Measurements from ENCODE around the gene TANGO6. TPM values are rescaled to one million over a fixed set of nuclear protein-coding genes. Genes with fewer than 3 reads are reported as not detected.

TANGO6 gene
- total RNA-seq, 2 donors from 2014 or later: 9.6 to 22.7 TPM

DNA sequence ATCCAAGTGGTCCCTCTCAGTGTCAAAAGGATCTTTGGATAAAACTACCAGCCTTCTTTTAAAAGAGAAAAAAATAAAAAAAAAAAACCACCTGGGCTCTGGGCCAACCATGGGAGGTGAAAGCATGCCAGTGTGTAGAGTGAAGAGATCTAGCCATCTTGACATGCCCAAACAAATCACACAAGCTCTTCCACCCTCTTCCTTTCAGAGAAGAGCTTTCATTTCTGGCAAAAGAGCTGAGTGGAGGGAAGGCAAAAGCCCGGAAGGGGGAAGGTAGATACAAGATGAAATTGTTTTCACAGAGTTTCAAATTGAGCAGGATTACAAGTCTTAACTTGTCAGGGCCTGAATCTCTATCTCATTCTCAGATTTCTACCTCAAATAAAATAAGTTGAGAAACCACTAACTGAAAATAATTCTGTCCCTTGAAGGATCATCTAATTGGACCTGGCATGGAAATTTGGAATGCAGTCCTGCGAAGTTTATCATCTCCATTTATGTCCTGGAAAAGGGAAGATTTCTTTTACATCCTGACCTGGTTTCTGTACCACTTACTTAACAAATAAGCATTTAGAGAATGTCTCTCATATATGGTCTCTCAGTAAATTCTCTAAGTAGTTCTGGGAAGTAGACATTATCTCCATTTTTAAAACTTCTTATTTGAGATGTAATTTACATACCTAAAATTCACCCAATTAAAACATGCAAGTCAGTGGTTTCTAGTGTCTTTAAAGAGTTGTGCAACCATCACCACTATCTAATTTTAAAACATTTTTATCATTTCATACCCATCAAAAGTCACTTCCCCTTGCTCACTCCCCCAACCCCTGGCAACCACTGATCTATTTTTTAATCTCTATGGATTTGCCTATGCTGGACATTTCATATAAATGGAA, 93.7 kb downstream of the TANGO6 start:
- ATAC-seq: no peak
- Histone ChIP-seq H3K4me3 (no peak overlapping the region), H3K36me3 (replicated peaks in 1 of 2; ENCODE audit: insufficient read depth in 1 of 2, low read depth in 2 of 2) (no peaks in the 10 kb centered on the region), H3K9me3 (no peaks in the 10 kb centered on the region), H3K4me1 (peaks cover 5% of the 10 kb centered on the region), H3K27me3 (no peaks in the 10 kb centered on the region), H3K27ac (no peak overlapping the region)
- no peak for DNase-seq
- 68 to 70% methylated on average over 2 of the region's 2 CpGs for WGBS, 2 donors
- intact Hi-C loops (cut with DNase I): no loop called here
- TF ChIP-seq CTCF (IDR thresholded peaks at IDR 0.05): no peak
- TF ChIP-seq POLR2A (IDR thresholded peaks at IDR 0.05): no peak

DNA sequence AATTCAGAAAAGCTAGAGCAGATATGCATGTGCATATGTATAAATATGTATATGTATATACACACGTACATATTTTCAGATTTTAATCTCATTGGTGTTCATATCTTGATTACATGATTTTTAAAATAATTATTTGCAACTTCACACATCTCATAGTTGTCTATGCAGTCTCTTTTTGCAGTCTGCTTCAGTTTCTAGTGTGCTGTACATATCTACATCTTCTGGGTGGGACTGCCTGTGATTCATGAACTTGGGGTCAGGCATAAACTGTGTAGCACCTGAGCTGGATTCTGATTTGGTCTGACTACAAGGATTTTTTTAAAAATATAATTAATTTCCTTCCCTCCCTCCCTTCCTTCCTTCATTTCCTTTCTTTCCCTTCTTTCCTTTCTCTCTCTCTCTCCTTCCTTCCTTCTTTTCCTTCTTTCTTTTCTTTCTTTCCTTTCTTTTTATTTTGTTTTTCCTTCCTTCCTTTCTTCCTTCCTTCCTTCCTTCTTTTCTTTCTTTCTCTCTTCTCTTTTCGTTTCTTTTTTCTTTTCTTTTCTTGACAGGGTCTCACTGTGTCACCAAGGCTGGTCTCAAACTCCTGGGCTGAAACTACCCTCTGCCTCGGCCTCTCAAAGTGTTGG, 96.5 kb downstream of the TANGO6 start:
- no peaks in the 10 kb centered on the region for H3K36me3 ChIP-seq (replicated peaks in 1 of 2; ENCODE audit: insufficient read depth in 1 of 2, low read depth in 2 of 2)
- no peak overlapping the region for H3K27ac ChIP-seq
- peaks cover 5% of the 10 kb centered on the region for H3K4me1 ChIP-seq
- no peak overlapping the region for H3K4me3 ChIP-seq
- intact Hi-C loops (cut with DNase I): no loop called here
- ATAC-seq: no peak
- TF ChIP-seq CTCF (IDR thresholded peaks at IDR 0.05) (no peak), POLR2A (IDR thresholded peaks at IDR 0.05) (no peak)
- H3K9me3 ChIP-seq: no peaks in the 10 kb centered on the region
- H3K27me3 ChIP-seq: no peaks in the 10 kb centered on the region
- DNase-seq: no peak
- WGBS, 2 donors: 88 to 91% methylated on average over 3 of the region's 3 CpGs

DNA sequence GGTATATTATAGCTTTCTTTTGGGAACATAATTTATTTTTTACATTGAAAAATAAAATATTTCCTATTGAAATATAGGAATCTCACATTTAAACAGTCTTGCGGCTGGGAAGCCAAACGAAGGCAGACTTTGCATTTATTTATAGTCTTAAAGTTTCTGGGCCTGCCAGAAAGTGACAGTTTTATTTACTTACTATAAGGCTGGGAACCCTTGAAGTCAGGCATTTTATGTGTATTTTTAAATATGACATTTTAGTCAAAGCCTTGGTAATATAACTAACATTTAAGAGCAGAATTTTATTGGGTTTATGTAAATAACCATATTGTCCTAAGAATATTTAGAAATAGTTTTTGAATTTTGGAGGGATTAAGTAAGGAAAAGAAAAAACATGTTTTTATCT, 97.5 kb downstream of the TANGO6 start:
- 90 to 91% methylated on average over 2 of the region's 2 CpGs for WGBS, 2 donors
- Histone ChIP-seq H3K4me3 (no peak overlapping the region), H3K27ac (no peak overlapping the region), H3K9me3 (no peaks in the 10 kb centered on the region), H3K36me3 (replicated peaks in 1 of 2; ENCODE audit: insufficient read depth in 1 of 2, low read depth in 2 of 2) (no peaks in the 10 kb centered on the region), H3K27me3 (no peaks in the 10 kb centered on the region), H3K4me1 (peaks cover 5% of the 10 kb centered on the region)
- TF ChIP-seq CTCF (IDR thresholded peaks at IDR 0.05) (no peak), POLR2A (IDR thresholded peaks at IDR 0.05) (no peak)
- intact Hi-C loops (cut with DNase I): no loop called here
- DNase-seq: no peak
- no peak for ATAC-seq

GRCh38 chr16:68943961-68944360, 100.6 kb downstream of the TANGO6 start:
- Histone ChIP-seq H3K36me3 (replicated peaks in 1 of 2; ENCODE audit: insufficient read depth in 1 of 2, low read depth in 2 of 2) (no peaks in the 10 kb centered on the region), H3K4me1 (no peaks in the 10 kb centered on the region), H3K27me3 (no peaks in the 10 kb centered on the region), H3K9me3 (no peaks in the 10 kb centered on the region), H3K27ac (no peak overlapping the region), H3K4me3 (no peak overlapping the region)
- WGBS, 2 donors: 54 to 74% methylated on average over 1 of the region's 1 CpG
- no peak for TF ChIP-seq POLR2A (IDR thresholded peaks at IDR 0.05)
- no peak for TF ChIP-seq CTCF (IDR thresholded peaks at IDR 0.05)
- ATAC-seq (no peak), DNase-seq (no peak)
- intact Hi-C loops (cut with DNase I): no loop called here

Measured in body of pancreas (tissue), 4 donors.